ENCODE measurements around the gene ABCD3. TPM values are rescaled to one million over a fixed set of nuclear protein-coding genes. Genes with fewer than 3 reads are reported as not detected.

The ABCD3 gene
- total RNA-seq, 4 donors from 2014 or later: 21.1 to 48.4 (median 28.0) TPM

DNA sequence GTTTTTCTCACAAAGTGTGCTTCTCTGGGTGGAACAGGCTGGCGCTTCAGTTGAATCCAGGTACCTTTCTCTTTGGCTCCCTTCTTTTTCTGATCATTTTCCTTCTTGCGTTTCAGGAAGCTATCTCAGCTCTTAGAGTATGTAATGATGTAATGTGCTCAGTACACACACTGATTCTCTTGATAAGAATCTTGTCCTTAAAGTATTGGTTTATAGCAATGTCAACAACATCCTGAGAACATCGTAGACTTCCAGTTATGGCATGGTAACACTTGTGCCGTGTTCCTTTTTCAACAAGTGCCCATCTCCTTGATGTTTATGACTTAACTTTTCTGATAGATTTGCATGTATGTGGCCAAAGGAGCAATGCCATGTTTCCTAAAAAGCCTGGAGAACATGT lies 11.7 kb upstream of the ABCD3 start:
- TF ChIP-seq, protein P1, sequence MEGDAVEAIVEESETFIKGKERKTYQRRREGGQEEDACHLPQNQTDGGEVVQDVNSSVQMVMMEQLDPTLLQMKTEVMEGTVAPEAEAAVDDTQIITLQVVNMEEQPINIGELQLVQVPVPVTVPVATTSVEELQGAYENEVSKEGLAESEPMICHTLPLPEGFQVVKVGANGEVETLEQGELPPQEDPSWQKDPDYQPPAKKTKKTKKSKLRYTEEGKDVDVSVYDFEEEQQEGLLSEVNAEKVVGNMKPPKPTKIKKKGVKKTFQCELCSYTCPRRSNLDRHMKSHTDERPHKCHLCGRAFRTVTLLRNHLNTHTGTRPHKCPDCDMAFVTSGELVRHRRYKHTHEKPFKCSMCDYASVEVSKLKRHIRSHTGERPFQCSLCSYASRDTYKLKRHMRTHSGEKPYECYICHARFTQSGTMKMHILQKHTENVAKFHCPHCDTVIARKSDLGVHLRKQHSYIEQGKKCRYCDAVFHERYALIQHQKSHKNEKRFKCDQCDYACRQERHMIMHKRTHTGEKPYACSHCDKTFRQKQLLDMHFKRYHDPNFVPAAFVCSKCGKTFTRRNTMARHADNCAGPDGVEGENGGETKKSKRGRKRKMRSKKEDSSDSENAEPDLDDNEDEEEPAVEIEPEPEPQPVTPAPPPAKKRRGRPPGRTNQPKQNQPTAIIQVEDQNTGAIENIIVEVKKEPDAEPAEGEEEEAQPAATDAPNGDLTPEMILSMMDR (IDR thresholded peaks at IDR 0.05; ENCODE audit: low read depth): no peak

DNA sequence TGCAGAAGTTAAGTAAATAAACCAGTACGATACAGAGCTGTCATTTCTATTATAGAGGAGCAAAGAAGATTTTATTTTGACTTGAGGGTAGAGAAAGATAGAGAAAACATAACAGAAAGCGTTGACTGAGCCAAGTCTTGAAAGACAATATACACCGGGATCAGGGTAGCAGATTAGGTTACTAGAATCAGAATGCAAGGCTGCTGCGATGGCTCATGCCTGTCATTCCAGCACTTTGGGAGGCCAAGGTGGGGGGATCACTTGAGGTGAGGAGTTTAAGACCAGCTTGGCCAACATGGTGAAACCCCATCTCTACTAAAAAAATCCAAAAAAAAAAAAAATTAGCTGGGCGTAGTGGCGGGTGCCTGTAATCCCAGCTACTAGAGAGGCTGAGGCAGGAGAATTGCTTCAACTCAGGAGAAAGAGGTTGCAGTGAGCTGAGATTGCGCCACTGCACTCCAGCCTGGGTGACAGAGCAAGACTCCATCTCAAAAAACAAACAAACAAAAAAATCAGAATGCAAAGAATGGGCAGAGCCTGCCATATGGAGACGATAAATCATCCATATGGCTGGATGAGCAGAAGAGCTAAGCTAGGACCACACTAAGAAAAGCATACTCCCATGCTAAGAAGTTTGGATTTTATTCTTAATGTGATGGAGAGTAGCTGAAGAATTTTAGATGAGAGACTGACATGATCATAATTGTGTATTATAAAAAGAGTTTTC lies 9.9 kb upstream of the ABCD3 start:
- TF ChIP-seq, protein P1 (IDR thresholded peaks at IDR 0.05; ENCODE audit: low read depth): no peak

DNA sequence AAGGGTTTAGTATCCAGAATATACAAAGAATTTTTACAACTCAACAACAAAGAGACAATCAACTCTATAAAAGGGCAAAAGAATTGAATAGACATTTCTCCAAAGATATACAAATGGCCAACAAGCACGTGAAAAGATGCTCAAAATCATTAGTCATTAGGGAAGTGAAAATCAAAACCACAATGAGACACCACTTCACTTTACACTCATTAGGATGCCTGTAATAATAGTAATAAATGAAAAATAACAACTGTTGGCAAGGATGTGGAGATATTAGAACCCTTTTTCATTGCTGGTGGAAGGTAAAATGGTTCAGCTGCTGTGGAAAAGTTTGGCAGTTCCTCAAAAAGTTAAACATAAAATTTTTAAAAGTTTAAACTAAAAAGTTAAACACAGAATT lies 7.0 kb upstream of the ABCD3 start:
- TF ChIP-seq, protein P1 (IDR thresholded peaks at IDR 0.05; ENCODE audit: low read depth): no peak

DNA sequence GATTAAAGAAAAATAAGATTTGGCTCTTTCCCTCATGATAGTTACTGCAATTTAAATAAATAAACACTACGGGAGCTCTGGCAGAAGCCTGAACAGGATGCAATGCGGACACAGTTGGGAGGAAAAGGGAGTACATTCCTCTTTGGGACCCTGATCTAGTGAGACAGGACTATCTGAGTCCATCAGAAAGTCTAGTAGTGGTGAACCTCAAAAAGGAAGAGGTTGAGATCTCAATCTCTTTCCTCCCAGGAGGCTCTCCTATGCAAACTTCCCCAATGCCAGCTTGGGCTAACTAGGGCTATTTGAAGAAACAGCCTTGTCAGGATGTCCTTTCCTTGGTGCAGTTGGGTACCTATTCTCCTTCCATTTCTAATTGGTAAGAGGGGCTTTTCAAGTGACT lies 4.9 kb upstream of the ABCD3 start:
- TF ChIP-seq, protein P1 (IDR thresholded peaks at IDR 0.05; ENCODE audit: low read depth): no peak

DNA sequence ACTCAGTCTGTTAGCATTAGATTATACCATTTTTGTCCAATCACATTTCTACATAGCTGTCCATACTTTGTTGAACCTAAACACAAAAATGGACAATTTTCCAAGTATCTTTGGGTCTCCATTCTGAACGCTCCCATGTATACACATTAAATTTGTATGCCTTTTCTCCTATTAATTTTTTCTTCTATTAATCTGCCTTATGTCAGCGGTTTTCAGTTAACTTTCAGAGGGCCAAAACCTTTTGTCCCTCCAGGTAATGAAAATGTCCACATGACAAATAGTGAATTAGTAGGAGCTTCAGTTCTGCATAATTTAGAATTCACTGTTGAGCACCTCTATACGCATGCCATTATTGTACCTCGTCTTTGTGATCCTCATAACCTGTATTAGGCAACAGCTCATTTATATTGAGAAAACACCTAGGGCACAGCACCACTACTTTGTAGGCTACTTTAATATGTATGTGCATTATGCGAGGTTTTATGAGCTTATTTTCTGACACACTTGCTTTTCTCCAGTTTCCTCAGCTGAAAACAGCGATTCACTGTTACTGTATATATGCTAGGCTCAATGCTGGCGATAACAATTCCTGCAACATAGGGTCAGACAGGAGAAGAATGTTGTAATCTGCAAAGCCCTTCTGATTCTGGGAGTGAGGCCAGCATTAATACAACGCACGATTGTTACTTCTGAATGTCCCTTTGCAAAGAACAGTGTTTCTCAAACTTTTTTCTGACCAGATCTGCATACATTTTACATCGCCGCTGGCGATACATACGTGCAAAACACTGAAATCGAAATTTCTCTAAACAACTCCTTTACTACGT lies 1.1 kb upstream of the ABCD3 start:
- TF ChIP-seq, protein P1 (IDR thresholded peaks at IDR 0.05; ENCODE audit: low read depth): no peak

DNA sequence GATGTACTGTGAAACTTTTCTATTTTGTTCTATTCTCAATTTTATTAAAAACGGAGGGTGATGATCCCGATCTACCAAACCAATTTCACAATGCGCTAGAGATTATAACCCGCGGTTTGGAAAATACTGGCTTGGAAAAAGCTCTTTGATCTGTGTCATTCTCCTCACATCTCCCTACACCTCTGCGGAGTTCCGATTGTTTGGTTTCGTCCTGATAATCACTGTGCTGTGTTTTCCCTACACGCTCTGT lies 536 bp upstream of the ABCD3 start:
- TF ChIP-seq, protein P1 (IDR thresholded peaks at IDR 0.05; ENCODE audit: low read depth): no peak
